ENCODE data around the gene ICA1L.

- no peak for TF ChIP-seq CTCF (conservative IDR thresholded peaks at IDR 0.05; ENCODE audit: low read depth, low read length)
- TF ChIP-seq POLR2A (IDR thresholded peaks at IDR 0.05; ENCODE audit: low read depth, low read length) = no peak
Observed at GRCh38 chr2:202760848-202761247, 110.7 kb downstream of the ICA1L start.

Measured in IMR-90 (cell line).